GM23338 (cell line): Measurements from ENCODE around the gene SSR4.

Experiments
- CREB1 ChIP-seq: fragments of 250-450 bp; sonication (Bioruptor Pico); IDR thresholded peaks from 2 replicates; pipeline ENCODE4 v1.5.0; 2020; ENCODE audit warnings: low read depth, mild to moderate bottlenecking, moderate library complexity
- EZH2 ChIP-seq: fragments of 200-600 bp; sonication (generic); IDR thresholded peaks from one replicate; pipeline ENCODE4 v1.8.0; 2017; ENCODE audit warnings: antibody characterized with exemption, mild to moderate bottlenecking, low read depth; ENCODE audit not compliant: unreplicated experiment
- EZH2phosphoT487 ChIP-seq: fragments of 200-600 bp; sonication (generic); IDR thresholded peaks from one replicate; pipeline ENCODE4 v1.8.1; 2018; ENCODE audit warnings: antibody characterized with exemption; ENCODE audit not compliant: unreplicated experiment
- JUNB ChIP-seq: IDR thresholded peaks from one replicate; pipeline ENCODE4 v1.6.1; 2016; ENCODE audit warnings: antibody characterized with exemption; ENCODE audit not compliant: unreplicated experiment
- NANOG ChIP-seq: IDR thresholded peaks from 2 replicates; pipeline ENCODE4 v1.6.1; 2016; ENCODE audit warnings: antibody characterized with exemption, borderline replicate concordance
- POLR2AphosphoS5 ChIP-seq: IDR thresholded peaks from 2 replicates; pipeline ENCODE4 v1.6.1; 2016; ENCODE audit warnings: antibody characterized with exemption, low read depth
- REST ChIP-seq: IDR thresholded peaks from one replicate; pipeline ENCODE4 v1.6.1; 2018; ENCODE audit warnings: antibody characterized with exemption; ENCODE audit not compliant: unreplicated experiment
- STAT1 ChIP-seq: IDR thresholded peaks from one replicate; pipeline ENCODE4 v1.6.1; 2016; ENCODE audit warnings: antibody characterized with exemption; ENCODE audit not compliant: unreplicated experiment
- ZNF114 ChIP-seq: fragments of 250-450 bp; sonication (Bioruptor Pico); IDR thresholded peaks from 2 replicates; pipeline ENCODE4 v1.5.0; 2020; ENCODE audit warnings: mild to moderate bottlenecking, moderate library complexity
- ZNF331 ChIP-seq: fragments of 250-450 bp; sonication (Bioruptor Pico); IDR thresholded peaks from 2 replicates; pipeline ENCODE4 v1.5.0; 2020; ENCODE audit warnings: low read depth, mild to moderate bottlenecking, moderate library complexity
- TF ChIP-seq, protein P1 (sequence below), 2 experiments: fragments of 200-600 bp in 1 of 2; sonication (generic) in 1 of 2; conservative IDR thresholded peaks; 2 replicates each; pipeline versions ENCODE4 v1.5.1 to v1.6.1; 2016 to 2017; ENCODE audit warnings: antibody characterized with exemption in 2 of 2, low read depth in 2 of 2, mild to moderate bottlenecking in 2 of 2, moderate library complexity in 1 of 2
- TF ChIP-seq, protein P2 (sequence below): fragments of 250-450 bp; sonication (Bioruptor Pico); IDR thresholded peaks from 2 replicates; pipeline ENCODE4 v1.5.0; 2020; ENCODE audit warnings: mild to moderate bottlenecking, moderate library complexity
- TF ChIP-seq, protein P3 (sequence below): IDR thresholded peaks from 2 replicates; pipeline ENCODE4 v1.6.1; 2016; ENCODE audit warnings: antibody characterized with exemption

DNA sequence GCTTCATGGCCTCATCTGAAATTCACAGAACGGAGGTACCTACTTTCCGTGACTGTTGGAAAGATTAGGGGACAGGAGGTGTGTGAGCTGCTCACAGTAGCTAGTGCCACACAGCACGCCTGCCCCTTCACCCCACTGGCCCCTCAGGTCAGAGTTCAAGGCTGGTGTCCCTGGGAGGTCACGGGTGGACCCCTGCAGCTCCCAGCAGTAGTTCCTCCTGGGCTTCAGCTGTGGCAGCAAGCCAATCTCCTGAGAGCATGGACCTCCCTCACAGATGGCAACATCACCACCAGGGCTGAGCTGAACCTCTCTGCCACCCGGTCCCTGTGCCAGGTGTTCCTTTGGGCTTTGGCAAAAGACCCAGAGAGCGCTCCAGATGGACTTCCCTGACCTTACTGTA is 2.1 kb upstream of the SSR4 start:
- TF ChIP-seq REST = no peak
- TF ChIP-seq, protein P1, sequence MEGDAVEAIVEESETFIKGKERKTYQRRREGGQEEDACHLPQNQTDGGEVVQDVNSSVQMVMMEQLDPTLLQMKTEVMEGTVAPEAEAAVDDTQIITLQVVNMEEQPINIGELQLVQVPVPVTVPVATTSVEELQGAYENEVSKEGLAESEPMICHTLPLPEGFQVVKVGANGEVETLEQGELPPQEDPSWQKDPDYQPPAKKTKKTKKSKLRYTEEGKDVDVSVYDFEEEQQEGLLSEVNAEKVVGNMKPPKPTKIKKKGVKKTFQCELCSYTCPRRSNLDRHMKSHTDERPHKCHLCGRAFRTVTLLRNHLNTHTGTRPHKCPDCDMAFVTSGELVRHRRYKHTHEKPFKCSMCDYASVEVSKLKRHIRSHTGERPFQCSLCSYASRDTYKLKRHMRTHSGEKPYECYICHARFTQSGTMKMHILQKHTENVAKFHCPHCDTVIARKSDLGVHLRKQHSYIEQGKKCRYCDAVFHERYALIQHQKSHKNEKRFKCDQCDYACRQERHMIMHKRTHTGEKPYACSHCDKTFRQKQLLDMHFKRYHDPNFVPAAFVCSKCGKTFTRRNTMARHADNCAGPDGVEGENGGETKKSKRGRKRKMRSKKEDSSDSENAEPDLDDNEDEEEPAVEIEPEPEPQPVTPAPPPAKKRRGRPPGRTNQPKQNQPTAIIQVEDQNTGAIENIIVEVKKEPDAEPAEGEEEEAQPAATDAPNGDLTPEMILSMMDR (conservative IDR thresholded peaks at IDR 0.05; ENCODE audit: low read depth in 2 of 2) = no peak
- TF ChIP-seq EZH2 = no peak
- no peak for TF ChIP-seq POLR2AphosphoS5
- no peak for TF ChIP-seq EZH2phosphoT487
- no peak for TF ChIP-seq JUNB
- TF ChIP-seq CREB1 (CRISPR knock-in tag) = no peak
- no peak for TF ChIP-seq ZNF114
- TF ChIP-seq, protein P2, sequence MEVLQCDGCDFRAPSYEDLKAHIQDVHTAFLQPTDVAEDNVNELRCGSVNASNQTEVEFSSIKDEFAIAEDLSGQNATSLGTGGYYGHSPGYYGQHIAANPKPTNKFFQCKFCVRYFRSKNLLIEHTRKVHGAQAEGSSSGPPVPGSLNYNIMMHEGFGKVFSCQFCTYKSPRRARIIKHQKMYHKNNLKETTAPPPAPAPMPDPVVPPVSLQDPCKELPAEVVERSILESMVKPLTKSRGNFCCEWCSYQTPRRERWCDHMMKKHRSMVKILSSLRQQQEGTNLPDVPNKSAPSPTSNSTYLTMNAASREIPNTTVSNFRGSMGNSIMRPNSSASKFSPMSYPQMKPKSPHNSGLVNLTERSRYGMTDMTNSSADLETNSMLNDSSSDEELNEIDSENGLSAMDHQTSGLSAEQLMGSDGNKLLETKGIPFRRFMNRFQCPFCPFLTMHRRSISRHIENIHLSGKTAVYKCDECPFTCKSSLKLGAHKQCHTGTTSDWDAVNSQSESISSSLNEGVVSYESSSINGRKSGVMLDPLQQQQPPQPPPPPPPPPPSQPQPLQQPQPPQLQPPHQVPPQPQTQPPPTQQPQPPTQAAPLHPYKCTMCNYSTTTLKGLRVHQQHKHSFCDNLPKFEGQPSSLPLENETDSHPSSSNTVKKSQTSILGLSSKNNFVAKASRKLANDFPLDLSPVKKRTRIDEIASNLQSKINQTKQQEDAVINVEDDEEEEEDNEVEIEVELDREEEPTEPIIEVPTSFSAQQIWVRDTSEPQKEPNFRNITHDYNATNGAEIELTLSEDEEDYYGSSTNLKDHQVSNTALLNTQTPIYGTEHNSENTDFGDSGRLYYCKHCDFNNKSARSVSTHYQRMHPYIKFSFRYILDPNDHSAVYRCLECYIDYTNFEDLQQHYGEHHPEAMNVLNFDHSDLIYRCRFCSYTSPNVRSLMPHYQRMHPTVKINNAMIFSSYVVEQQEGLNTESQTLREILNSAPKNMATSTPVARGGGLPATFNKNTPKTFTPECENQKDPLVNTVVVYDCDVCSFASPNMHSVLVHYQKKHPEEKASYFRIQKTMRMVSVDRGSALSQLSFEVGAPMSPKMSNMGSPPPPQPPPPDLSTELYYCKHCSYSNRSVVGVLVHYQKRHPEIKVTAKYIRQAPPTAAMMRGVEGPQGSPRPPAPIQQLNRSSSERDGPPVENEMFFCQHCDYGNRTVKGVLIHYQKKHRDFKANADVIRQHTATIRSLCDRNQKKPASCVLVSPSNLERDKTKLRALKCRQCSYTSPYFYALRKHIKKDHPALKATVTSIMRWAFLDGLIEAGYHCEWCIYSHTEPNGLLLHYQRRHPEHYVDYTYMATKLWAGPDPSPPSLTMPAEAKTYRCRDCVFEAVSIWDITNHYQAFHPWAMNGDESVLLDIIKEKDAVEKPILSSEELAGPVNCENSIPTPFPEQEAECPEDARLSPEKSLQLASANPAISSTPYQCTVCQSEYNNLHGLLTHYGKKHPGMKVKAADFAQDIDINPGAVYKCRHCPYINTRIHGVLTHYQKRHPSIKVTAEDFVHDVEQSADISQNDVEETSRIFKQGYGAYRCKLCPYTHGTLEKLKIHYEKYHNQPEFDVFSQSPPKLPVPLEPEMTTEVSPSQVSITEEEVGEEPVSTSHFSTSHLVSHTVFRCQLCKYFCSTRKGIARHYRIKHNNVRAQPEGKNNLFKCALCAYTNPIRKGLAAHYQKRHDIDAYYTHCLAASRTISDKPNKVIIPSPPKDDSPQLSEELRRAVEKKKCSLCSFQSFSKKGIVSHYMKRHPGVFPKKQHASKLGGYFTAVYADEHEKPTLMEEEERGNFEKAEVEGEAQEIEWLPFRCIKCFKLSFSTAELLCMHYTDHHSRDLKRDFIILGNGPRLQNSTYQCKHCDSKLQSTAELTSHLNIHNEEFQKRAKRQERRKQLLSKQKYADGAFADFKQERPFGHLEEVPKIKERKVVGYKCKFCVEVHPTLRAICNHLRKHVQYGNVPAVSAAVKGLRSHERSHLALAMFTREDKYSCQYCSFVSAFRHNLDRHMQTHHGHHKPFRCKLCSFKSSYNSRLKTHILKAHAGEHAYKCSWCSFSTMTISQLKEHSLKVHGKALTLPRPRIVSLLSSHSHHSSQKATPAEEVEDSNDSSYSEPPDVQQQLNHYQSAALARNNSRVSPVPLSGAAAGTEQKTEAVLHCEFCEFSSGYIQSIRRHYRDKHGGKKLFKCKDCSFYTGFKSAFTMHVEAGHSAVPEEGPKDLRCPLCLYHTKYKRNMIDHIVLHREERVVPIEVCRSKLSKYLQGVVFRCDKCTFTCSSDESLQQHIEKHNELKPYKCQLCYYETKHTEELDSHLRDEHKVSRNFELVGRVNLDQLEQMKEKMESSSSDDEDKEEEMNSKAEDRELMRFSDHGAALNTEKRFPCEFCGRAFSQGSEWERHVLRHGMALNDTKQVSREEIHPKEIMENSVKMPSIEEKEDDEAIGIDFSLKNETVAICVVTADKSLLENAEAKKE = no peak
- no peak for TF ChIP-seq STAT1
- no peak for TF ChIP-seq ZNF331 (CRISPR knock-in tag)
- TF ChIP-seq, protein P3, sequence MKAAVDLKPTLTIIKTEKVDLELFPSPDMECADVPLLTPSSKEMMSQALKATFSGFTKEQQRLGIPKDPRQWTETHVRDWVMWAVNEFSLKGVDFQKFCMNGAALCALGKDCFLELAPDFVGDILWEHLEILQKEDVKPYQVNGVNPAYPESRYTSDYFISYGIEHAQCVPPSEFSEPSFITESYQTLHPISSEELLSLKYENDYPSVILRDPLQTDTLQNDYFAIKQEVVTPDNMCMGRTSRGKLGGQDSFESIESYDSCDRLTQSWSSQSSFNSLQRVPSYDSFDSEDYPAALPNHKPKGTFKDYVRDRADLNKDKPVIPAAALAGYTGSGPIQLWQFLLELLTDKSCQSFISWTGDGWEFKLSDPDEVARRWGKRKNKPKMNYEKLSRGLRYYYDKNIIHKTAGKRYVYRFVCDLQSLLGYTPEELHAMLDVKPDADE = no peak
- no peak for TF ChIP-seq NANOG
